ENCODE measurements around the gene MOGAT3.

The MOGAT3 gene

DNA sequence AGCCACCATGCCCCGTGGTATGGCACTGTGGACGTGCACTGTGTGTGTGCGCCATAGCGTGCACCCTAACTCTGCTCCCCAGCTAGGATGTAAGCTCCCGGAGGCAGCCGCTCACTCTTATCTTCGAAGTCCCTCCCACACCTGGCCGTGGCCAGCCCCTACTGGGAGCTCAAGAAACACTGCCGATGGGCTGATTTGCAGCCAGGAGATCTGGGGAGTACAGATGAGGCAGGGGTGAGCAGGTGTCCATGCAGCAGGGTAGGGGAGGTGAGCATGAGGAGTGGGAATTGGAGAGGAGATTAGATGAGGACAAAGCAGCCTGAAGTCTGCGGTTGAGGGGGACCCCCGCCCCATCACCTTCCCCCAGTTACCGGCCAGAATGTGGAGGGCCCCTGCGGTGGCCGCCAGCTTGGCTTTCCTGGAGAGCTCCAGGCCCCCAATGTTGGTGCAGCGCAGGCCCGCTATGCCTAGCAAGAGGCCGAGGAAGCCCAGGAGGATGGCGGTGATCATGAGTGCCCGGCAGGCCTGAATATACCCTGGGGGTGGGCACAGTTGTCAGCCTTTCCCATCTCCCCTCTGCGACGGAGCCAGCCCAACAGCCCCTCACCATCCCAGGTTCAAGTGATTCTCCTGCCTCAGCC is 33.2 kb upstream of the MOGAT3 start:
- DNase-seq (ENCODE audit: low spot score) = no peak

DNA sequence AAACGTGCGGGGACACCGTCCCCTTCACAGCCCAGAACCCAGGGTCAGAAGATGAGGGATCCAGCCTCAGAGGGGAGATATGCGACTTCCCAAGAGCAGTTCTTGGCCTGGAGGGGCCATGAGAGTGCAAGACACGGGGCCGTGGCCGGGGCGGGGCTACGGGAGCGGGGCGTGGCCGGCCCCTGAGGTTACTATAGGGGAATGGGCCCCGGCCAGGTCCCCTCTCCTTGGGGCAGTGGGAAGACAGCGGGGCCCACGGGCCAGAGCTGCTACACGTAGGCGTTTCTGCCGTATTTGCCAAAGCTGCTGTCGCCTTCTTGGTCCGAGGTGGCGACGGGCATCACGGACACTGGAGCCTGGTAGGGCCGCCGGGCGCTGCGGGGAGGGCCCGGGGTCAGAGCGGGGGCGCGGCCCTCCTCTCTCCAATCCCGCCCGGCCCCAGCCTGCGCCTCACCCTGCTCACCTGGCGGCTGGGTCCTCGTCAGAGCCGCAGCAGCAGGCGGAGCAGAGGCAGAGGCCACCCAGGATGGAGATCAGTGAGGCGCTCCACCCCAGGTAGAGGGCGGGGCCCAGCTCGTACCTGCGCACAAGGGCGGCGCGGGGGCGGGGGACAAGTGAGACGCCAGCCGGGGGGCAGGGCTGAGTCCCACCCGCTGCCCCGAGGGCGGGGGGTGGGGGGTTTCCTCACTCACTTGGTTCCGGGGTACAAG is 31.5 kb upstream of the MOGAT3 start:
- DNase-seq (ENCODE audit: low spot score) = no peak

DNA sequence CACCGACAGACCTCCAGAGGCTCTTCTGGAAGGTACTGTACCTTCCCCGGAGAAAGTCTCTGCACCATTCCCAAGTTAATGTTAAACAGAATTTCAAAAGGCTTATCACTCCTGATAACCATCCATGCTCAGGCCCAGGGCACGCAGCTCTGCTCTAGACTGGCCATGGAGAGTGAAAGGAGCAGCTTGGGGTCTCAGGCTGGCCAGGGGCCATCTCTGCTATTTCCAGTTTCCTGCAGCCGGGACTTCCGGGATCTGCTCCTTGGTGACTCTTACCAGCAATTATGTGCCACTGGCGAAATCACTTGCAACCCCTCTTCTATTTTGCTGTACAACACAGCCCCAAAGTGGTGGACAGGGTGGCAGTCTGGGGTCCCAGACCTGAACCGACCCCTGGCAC is 30.8 kb upstream of the MOGAT3 start:
- DNase-seq (ENCODE audit: low spot score) = no peak

DNA sequence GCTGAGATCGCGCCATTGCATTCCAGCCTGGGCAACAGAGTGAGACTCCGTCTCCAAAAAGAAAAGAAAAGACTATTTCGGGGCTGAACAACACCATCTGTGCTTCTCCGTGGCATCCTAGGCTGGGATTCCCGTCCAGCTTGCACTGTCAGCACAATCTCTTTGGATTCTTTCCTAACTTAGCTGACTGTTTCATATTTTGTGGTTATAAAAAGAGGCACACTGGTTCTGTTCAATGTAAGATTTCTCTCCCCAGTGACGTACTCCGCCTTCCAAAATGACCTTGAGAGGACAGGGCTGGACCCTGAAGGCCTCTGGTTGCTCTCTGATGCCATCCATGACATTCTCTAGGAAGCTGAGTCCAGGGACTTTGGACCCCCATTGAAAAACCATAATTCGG is 25.9 kb upstream of the MOGAT3 start:
- DNase-seq (ENCODE audit: low spot score) = no peak

DNA sequence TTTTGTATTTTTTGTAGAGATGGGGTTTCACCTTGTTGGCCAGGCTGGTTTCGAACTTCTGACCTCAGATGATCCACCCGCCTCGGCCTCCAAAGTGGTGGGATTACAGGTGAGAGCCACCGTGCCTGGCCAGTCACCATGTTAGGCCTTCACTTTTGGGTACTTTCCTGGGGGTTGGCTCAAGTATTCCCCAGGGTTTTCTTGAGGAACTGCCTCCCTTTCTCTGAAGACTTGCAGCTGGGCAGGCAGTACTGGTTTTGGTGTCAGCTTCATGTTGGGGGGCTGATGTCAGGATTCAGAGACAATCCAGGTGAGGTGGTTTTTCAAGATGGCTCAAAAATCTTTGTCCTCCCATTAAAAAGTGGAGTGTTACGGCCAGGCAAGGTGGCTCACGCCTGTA is 24.8 kb upstream of the MOGAT3 start:
- no peak for DNase-seq (ENCODE audit: low spot score)

DNA sequence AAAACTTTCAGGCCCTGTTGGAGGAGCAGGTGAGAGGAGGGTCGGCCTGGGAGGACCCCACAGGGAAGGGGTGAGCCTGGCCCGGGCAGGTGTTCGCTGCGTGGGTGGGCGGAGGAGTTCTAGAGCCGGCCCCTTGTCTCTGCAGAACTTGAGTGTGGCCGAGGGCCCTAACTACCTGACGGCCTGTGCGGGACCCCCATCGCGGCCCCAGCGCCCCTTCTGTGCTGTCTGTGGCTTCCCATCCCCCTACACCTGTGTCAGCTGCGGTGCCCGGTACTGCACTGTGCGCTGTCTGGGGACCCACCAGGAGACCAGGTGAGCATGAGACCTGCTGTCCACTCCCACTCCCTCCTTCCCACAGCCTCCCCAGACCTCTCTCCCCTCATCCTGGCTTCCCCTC is 22.7 kb upstream of the MOGAT3 start:
- DNase-seq (ENCODE audit: low spot score) = no peak

DNA sequence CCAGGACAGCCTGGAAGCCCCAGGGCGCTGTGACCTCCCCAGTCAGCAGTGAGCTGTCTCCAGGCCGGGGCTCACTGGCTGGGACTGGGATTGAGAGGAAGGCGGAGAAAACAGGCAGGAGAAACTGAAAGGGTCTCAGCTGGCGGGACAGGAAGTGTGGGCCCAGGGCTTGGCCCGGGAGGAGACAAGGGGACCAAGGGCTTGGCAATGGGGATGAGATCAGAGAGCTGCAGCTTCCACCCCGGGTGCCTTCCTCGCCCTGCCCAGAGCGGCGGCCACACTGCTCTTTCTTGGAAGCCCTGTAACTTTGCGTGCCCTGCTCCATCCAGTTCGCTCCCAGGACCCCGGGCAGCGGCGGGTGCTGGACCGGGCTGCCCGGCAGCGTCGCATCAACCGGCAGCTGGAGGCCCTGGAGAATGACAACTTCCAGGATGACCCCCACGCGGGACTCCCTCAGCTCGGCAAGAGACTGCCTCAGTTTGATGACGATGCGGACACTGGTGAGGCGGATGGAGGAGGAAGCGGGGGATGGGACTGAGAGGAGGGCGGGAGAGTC is 21.5 kb upstream of the MOGAT3 start:
- no peak for DNase-seq (ENCODE audit: low spot score)

DNA sequence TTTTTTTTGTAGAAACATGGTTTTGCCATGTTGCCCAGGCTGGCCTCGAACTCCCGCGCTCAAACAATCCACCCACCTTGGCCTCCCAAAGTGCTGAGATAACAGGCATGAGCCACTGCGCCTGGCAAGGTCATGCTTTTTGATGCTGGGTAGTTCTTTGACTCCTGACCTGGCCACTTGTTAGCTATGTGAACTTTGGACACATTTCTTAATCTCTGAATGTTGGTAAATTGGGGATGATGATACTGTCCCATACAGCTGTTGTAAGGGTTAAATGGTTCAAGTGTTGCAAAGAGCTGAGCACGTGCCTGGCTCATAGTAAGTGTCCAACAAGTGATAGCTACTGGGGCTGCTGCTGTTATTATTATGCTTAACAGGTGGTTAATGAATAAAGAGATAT is 19.5 kb upstream of the MOGAT3 start:
- no peak for DNase-seq (ENCODE audit: low spot score)

DNA sequence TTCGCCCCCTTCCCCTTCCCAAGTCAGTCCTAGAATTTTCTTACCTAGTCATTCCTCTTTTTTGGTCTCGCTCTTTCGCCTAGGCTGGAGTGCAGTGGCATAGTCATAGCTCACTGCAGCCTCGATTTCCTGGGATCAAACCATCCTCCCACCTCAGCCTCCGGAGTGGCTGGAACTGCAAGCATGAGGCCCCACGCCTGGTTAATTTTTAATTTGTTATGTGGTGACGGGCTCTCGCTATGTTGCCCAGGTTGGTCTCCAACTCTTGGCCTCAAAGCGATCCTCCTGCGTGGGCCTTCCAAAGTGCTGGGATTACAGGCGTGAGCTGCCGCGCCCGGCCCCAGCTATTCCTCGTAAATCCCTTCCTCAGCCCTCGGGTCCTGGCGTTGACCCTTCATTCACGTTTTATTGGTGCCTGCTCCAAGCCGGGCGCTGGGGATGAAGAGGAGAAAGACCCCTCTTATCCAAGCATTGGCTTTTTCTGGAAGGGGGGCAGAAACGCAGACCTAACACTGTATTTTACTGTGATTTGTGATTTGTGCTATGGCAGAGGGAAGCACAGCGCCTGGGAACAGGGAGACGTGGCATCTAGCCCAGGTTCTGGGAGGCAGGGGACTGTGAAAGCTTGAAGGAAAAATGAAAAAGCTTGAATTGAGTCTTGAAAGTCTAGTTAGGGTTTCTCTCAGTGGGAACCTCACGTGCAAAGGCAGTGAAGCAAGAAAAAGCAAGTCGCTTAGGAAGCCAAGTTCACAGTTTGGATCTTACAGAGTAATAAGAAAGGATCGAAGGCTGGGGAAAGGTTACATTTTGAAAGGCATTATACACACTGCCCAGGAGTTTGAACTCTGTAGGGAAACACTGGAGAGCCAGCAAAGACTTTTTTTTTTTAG is 17.6 kb upstream of the MOGAT3 start:
- DNase-seq (ENCODE audit: low spot score) = peak; percentile 56

DNA sequence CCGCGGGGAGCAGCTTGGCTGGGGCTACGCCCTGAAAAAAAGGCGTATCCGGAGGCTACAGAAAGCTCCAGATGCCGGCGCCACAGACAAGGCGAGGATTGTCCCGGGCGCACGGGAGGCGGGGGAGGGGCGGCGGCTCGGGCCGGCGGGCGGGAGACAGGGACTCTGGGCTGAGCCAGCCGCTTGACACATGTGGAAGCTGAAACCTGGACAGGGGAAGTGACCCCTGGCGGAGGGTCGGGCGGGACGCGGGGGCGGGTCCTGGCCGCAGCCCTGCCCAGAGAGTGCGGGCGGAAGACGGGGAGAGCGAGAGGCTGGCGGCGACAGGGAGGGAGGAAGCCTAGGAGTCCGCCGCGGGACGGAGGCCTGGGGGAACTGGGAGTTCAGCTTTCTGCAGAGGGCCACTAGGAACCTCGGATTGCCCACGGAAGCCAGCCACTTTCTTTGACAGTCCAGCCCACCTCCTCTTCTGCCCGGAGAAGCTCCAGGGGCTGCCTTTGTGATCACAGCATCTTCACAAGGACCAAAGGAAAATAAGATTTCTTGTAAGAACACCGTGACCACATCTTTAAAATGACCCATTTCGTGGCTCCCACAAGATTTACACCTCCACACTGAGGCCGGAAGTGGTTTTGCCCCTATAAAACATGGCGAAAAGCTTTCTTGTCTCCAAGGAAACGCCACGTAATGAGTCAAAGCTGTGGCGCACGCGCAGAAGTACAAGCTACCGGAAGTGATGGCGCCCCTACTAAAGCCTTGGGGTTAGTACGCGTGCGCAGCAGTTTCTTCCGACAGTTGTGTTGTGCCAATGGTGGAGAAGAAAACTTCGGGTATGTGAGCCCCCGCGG is 16.8 kb upstream of the MOGAT3 start, which contains the start of the genes PLOD3 and ZNHIT1:
PLOD3 (minus strand) TSS at position 194 of the 848 bp plus-strand sequence. CDS start 307 bp downstream, outside the sequence.
ZNHIT1 (plus strand) TSS at position 778 of the 848 bp plus-strand sequence; CDS start at position 809, 31 bp downstream.
- peak; percentile 100 for DNase-seq (ENCODE audit: low spot score)

DNA sequence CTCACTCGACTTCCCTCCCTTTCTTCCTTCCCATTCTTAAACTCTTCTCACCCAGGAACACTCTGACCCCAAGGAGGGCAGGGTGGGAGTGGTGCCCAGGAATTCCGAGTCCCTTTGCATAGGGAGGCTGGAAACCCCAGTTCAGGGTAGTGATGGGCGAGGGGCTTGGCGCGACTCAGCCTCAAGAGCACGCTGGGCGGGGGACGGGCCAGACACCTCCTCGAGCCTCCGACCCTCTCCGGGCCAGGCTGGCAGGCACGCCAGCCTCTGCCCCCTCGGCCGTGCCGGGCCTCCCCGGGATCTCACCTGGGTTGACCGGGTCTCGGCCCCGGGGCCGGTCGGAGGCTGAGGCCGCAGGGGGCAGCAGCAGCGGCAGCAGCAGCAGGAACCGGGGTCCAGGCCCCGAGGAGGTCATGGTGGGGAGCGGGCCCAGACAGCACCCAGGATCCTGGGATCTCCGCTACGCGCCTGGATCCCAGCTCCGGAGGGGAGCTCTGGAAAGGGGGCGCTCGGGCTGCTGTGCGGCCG is 16.1 kb upstream of the MOGAT3 start:
- DNase-seq (ENCODE audit: low spot score) = no peak

DNA sequence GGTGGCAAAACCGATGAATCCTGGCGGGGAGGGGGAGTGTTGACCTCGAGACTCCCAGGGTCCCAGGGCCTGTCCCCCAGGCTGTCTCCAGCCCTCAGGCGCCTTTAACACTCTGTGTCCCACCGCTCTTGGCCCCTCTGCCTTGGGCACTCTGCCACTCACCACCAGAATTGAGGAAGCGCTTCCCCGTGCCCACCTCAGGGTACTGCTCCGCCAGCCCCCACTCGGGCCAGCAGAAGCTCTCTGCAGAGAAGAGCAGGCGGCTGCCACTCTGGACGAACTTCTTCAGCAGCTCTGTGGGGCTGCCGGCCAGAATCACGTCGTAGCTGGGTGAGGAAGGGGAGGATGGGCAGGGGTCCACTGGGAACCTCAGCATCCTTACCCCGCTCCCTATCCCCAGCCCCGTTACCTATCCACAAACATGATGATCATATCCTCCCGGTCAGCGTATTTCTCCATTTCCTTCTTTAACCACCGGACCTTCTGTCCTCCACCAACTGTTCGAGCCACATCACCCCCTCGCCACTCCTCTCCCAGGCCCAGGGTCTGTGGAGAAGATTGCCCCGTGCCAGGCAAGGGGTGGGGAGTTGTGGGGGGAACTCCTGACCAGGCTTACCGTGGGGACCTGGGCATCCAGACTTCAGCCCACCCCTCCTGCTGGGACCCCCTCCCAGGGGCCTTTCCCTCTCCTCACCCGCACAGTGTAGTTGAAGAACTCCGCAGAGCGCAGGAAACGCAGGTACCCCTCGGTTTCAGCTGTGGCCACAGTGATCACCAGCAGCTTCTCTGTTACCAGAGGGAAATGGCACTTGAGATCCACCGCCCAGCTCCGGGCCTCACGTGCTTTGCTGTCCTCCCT is 15.4 kb upstream of the MOGAT3 start:
- DNase-seq (ENCODE audit: low spot score) = no peak

DNA sequence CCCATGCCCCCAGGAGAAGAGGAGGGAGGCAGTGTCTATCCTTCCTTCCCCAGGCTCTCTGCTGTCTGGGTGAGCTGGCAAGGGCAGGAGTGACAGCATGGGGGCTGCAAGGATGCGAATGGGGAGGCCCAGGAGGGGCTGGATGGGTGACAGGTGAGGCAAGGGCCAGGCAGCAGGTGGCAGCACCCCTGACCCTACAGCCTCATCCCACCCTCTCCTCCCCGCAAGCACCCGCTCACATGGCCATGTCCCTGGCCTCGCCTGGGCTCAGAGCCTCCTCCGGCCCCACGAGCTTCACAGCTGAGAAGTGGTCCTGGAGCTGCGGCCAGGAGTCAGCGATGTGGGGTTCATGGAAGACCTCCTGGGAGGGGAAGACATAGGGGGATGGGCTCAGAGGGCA is 11.2 kb upstream of the MOGAT3 start:
- no peak for DNase-seq (ENCODE audit: low spot score)

DNA sequence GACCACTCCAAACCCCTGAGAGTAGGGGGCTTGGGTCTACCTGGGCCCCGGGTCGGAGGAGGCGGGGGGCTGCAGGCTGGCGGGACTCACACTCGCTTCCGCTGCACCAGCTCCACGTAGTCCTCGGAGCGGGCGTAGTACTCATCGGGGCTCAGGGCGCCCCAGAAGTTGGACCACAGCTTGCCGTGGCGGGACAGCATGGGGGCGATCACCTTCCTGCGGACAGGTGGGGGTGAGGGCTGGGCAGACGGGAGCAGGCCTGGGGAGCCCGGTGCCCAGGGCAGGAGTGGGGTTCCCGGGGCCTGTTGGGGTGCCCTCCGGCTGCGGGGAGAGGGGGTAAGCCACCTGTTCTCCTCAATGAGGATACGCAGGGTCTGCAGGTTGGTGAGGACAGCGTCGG is 10.7 kb upstream of the MOGAT3 start:
- DNase-seq (ENCODE audit: low spot score) = no peak

DNA sequence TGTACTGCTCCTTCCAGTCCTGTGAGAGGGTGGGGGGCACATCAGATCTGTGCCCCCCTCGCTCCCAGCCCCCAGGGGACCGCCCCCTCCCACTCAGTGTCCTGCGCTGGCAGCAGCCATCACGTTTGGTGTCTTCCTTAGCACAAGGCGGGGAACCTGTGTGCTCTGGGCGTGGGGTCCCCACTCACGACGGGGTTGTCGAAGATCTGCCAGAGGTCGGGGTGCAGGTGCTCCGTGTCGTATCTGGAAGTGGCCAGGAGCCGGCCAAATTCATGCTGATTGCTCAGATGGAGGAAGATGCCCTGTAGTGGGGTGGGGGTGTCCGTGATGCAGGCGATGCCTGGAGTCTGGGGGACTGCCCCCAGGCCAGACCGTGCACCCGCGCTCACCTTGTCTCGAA is 9.3 kb upstream of the MOGAT3 start:
- no peak for DNase-seq (ENCODE audit: low spot score)

DNA sequence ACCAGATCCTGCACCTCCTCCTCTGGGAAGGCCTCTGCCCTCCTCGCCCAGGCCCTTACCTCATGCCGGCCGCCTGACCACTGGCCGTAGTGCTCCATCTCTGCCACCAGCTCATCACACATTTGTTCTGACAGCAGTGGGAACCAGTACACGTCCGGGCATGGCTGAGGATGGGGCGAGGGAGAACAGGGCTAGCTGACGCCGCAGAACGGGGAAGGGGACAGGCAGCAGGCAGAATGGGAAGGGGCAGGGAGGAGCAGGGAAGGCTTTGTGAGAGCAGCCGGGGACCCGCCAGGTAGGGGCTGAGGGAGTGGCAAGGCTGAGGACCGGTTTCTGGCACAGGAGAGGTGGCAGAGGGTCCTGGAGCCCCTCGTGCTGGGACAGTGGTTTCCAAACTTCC is 8.0 kb upstream of the MOGAT3 start:
- no peak for DNase-seq (ENCODE audit: low spot score)

DNA sequence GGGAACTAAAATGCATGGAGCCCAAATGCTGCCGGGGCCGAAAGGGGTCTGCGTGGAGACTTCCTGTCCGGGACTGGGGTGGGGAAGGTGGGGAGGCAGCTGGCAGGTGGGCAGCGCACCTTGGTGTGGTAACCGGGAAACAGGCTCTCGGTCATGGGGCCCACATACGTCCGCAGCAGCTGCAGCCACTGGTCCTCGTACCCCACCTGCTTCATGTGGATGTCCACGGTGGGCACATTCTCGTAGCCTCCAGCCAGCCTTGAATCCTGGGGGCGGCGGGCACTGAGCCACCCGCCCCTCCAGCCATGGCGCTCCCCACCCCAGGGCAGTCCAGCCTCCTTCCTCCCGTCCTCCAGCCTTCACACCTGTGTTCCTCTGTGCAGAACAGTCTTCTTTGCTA is 6.6 kb upstream of the MOGAT3 start:
- no peak for DNase-seq (ENCODE audit: low spot score)

DNA sequence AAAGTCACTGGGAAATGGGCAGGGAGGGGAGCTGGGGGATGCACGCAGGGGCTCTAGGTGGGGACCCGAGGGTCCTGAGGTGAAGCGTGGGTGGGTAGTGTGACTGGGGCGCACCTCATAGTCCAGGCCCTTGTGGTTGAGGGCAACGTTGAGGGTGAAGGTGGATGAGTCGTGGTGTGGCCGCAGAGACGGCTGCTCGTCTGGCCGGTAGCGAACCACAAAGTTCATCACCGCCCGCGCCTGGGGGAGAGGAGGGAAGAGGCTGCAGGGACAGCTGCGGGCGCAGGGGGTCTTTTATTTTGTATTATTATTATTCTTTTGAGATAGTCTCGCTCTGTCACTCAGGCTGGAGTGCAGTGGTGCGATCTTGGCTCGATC is 5.8 kb upstream of the MOGAT3 start:
- DNase-seq (ENCODE audit: low spot score) = no peak

DNA sequence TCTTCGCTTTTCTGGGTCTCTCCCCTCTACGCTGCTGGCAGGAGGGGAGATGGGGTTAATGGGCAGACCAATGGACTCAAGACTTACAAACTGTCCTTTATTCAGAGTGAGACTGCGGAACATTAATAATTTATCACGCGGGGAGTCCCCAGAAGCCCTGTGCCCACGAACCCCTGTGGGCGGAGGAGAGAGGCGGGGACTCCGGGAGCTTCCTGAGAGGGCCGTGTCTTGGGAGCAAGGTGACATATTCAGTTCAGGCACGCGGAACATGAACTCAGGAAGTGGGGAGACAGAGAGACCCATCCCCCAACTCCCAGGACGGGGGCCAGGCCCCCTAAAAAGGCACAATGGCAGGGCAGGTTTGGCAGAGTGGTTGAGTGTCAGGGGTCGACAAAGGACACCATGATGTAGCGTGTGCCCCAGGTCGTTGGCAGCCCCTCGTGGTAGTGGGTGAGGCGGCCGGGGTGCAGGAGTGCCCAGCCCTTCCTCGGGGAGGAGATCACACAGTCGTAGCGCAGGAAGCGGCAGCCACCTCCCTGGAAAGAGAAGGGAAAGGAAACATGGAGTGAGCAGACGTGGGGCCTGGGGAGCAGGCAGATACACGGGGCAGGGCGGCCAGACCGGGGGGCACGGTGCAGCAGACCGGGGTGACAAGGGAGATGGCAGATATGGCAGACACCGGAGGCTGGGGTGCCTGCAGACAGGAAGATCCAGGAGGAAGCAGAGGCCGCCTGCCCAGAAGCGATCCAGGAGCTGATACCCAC is 5.2 kb upstream of the MOGAT3 start:
- DNase-seq (ENCODE audit: low spot score) = no peak

All from NAMALWA (cell line).